GM21367 (cell line): ENCODE data around the gene MPP3.
"Not testable (repeated sequence)": the region's sequence is repeated elsewhere in the genome, so short reads cannot be mapped to it uniquely, and the experiment has no call there.

Experiments
- ATAC-seq: cut with Tn5 transposase; IDR thresholded peaks from one replicate; pipeline ENCODE4 v1.9.1; 2021; ENCODE audit not compliant: unreplicated experiment

The MPP3 gene

DNA sequence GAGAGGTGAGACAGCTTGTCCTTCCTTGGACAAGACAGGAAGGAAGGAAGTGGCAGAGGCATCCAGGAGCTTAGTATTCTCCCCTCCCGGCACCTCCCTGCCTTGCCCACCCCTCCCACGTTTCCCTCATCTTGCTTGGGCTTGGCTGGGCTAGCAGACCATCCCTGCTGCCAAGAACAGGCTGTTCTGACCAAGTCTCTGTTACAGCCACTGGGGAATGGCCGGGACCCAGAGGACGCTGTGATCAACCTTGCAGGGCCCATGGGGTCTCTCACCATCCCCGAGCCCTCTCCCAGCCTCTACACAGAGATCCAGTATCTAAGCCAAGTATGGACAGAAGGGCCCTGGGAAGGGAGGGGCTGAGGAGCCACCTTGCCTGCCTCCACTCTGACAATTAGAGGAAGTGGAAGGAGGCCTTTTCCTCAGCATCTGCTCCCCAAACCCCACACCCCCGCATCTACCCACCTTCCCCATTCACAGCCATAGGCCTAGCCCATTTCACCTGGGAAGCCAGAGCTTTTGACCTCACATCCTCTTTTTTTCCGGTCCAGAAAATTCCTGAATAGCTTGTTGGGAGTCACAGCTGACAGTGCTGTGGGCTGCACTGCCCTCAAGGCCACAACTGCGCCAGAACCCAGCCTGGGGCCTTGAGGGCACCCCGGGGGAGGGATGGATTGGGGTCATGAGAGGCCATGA is 28.1 kb upstream of the MPP3 start:
- no peak for ATAC-seq

DNA sequence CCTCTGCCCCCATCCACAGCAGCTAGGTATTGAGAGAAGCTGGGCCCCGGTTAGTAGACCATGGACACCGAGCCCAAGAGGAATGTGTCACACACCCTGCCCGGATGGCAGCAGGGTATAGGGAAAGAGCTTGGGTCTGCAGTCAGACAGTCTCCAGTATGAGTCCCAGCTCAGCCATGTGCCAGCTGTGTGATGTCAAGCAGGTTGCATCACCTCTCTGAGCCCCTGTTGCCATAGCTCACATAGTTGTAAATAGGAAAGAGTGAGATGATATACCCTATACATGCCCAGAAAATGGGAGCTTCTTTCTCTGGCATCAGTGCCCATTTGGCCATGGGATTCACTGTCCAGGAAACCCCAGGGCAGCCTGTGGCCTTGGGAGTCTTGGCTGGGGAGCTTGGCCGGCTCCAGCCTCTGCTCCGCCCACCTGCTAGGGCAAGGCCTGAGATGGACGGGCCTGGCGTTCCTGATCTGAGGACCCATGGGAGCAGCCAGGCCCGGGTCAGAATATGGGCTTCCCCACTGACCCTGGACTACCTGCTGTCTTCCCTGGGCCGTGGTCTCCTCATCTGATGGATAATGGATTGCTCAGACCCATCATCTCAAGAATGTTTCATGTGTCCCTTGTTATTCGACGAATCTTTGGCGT is 27.3 kb upstream of the MPP3 start:
- no peak for ATAC-seq

DNA sequence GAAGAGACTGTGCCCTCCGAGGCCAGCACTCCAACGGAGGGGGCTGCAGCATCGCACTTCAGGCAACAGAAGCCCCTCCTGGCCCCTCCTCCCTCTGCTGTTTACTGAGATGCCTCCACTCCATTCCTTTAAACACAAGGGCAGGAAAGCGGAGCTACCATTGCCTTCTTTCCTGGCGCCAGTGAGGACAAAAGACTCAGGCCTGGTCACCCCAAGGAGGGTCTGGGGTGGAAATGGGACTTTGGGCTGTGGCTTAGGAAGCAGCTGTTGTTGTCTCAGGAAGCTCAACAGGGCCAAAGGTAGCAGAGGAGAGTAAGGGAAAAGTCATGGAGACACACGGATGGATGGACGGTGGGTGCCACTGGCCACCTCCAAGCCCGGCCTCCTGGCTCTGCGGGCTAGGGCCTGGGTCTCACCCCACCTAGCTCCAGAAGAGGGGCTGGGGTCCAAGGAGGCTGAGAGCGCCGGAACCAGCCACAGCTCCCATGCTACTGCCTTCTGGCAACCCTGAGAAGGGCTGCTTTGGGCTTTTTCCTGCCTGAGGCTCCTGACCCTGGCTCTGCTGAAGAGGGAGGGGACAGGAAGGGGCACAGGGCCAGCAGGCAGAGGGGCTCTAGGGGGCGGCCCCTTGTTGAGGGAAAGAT is 25.1 kb upstream of the MPP3 start:
- ATAC-seq: no peak

DNA sequence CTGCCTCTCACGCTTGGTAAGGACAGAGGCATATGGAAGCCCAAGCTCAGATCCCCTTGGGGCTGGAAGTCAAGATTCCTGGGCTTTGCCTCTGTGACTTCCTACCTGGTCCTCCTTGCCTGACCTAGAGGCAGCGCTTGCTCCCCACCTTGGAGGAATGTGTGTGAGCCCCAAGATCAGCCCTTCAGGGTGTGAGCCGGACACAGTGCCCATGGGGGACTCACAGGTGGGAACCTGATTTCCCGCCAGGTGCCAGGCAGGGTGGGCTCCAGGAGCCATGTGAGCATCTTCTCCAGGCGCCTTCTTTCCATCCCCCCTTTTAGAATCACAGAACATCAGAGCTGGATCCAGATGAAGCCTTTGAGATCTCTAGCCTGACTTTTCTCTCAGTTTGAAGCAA is 24.2 kb upstream of the MPP3 start:
- ATAC-seq: no peak

DNA sequence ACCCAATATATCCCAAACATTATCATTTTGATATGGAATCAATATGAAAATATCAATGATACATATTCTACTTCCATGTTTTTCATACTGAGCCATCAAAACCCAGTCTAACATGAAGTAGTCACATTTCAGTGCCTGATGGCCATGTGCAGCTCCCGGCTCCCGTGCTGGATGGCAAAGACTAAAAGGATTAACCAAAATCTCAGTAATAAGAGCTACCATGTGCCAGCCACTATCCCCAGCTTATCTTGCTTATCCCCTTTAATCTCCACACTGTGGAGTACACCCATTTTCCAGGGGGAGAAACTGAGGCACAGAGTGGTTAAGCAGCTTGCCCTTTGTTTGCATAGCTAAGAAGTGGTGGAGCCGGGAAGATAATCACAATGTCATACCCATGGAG is 23.2 kb upstream of the MPP3 start:
- ATAC-seq: no peak

DNA sequence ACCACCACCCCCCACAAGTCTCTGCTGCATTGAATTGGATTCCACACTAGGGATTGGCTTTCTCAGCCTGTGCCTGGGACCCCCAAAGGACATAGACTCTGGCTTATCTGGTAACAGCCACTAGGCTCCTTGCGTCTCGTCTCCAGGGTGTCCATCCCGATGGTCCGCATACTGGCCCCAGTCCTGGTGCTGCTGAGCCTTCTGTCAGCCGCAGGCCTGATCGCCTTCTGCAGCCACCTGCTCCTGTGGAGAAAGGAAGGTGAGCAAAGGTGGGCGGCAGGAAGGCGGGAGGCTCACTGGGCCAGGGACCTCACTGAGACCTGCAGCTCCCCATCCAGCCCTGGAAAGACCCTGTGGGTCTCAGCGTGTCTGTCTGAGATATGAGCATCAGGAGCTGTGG is 22.1 kb upstream of the MPP3 start:
- no peak for ATAC-seq

DNA sequence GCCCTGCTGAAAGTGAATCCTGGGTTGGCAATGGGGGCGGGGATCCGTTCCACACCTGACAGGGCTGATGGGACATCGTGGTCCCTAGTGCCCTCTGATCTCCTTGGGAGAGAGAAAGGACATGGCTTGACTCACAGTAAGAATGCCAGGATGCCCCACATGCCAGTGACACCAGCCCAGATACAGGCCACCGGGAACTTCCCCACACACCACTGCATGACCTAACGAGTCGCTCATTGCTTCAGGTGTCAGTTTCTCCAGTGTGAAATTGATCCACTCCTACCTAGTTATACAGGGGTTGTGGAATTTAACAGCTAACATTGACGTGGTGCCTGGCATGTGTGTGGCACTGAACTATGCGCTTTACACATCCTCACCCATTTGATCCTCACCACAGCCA is 21.6 kb upstream of the MPP3 start:
- ATAC-seq: no peak

DNA sequence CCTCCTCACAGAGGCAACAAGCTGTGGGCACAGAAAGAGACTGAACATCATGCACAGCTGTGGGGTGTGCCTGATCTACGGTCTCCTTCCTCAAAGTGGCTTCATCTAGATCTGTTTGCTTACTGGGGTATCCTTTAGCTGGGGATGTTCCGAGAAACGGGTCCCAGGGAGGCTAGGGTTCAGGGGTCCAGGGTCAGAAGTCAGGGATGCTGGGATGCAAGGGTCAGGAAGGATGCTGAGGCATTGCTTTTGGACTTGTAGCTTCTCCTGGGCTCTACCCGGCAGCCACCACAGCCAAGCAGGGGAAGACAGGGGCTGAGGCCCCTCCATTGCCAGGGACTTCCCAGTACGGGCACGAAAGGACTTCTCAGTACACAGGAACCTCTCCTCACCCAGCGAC is 20.6 kb upstream of the MPP3 start:
- ATAC-seq: no peak

DNA sequence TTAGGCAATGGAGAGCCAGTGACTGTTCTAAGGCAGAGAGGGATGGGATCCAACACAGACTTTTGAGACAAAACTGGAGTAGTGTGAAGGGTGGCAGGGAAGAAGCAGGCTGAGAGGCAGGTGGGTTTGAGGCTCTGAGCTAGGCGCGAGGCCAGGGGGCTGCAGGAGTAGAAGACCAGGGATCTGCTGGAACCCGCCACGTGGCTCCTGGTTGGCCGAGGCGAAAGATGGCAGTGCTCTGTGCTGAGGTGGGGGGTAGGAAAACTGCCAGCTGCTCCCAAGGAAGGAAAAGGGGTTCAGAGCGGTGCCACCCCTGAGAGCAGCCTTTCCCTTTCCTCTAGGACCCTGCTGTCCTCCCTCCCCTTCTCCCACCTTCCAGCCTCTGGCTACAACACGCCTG is 19.6 kb upstream of the MPP3 start:
- ATAC-seq: no peak

DNA sequence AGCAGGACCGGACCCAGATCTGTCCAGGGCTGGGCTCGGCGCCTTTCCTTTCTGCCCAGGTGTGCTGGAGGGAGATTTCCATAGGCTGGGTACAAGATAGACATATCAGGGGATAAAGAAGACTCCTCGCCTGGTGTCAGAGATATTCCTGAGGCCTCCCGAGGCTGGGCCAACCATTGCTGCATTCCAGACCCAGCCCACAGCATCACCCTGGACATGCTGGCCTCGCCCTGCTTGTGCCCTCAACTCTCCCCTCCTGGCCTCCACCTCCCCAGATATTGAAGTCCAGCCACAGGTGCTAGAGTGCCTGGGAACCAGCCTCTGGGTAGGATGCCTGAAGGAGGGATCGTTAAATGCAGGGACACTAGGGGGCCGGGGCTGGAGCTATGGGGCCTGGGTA is 16.2 kb upstream of the MPP3 start:
- ATAC-seq: no peak

DNA sequence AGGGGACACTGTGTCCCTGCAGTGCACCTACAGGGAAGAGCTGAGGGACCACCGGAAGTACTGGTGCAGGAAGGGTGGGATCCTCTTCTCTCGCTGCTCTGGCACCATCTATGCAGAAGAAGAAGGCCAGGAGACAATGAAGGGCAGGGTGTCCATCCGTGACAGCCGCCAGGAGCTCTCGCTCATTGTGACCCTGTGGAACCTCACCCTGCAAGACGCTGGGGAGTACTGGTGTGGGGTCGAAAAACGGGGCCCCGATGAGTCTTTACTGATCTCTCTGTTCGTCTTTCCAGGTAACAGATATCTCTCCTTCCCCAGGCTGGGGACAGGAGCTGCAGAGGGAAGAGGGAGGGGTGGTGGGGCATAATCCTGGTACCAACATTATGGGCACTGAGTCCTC is 15.7 kb upstream of the MPP3 start:
- ATAC-seq: no peak

DNA sequence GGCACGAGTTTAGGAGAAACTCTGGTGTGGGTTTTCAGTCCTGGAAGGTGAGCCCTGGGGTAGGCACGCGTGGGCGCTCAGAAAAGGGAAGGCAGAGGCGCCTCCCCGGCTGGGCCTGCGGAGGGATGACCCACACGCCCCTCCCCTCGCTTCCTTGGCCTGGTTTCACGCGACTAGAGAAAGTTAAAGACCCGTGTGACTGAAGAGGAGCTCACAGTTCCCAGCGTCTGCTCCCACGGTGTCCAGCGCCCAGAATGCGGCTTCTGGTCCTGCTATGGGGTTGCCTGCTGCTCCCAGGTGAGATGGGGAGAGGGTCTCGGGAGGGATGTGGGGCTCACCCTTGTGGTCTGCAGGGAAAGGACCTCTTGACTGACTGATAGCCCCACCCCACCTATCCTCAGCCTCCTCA is 14.0 kb upstream of the MPP3 start, which contains the start of gene CD300LG:
Gene CD300LG, plus strand, starts transcription at position 214 of the 409 bp plus-strand sequence. Its CDS starts 41 bp downstream, at position 255.
- ATAC-seq: no peak

DNA sequence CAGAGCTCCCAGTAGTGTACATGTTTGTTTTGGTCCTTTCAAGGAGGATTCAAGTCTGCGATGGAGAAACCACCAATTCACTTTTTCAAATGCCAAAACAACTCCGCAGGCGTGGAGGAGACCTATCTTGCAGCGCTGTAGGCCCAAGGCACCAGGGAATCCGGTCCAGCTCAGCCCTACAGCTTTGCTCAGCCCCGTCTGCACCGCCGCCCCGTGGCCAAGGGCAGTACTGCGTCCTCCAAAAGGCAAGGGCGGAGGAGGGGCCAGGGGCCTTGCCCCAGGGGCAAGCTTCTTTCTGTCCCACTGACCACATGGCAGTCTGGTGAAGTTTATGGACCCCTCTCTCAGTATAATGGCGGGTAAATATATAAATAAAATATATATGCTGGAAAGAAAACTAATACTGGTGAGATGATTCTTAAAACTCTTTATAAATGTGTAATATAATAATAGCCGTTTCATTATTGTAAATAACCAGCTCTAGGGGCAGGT is 13.3 kb upstream of the MPP3 start:
- ATAC-seq: no peak

DNA sequence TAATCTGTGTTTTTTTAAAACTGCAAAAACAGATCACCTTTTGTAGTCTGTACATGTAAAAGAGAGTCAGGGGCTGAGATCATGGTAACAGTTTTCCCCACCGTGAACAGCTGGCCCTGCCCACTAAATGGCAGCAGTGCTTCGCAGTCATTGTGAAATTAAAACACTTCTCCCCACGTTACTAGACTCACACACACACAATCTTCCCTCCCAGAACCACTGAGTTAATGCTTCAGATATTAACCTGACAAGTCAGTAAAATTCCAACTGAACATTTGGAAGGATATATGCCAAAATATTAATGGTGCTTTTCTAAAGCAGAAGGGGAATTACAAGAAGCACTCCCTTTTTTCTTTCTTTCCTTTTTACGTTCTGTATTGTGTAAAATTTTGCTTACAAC is 12.8 kb upstream of the MPP3 start:
- ATAC-seq: no peak

DNA sequence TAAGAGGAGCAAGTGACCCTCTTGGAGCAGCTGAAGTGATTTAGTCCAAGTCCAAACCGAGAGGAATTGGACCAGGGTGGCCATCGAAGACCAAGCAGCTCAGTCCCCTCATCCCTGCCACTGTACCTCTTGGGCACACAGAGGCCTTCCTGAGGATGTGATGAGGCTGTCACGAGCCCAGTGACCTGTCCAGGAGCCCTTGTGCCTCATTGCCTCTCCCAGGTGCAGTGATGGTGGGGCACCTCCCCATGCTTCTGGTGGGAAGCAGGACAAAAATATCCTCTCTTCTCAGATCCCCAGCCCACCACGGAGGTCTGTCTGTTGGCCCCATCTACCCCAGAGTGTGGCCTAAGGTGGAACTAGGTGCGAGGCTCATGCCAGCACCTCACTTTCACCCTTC is 11.3 kb upstream of the MPP3 start:
- ATAC-seq: no peak

DNA sequence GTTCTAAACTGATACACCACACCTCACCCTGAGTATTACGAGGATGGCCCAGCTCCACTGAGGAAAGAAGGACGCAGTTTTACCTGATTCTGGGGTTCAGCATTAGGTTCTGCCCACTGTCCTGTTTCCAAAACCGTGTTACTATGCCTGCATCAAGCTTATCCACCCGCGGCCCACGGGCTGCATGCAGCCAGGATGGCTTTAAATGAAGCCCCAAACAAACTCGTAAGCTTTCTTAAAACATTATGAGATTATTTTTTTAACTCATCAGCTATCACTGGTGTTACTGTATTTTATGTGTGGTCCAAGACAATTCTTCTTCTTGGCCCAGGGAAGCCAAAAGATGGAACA is 10.0 kb upstream of the MPP3 start:
- ATAC-seq: no peak

DNA sequence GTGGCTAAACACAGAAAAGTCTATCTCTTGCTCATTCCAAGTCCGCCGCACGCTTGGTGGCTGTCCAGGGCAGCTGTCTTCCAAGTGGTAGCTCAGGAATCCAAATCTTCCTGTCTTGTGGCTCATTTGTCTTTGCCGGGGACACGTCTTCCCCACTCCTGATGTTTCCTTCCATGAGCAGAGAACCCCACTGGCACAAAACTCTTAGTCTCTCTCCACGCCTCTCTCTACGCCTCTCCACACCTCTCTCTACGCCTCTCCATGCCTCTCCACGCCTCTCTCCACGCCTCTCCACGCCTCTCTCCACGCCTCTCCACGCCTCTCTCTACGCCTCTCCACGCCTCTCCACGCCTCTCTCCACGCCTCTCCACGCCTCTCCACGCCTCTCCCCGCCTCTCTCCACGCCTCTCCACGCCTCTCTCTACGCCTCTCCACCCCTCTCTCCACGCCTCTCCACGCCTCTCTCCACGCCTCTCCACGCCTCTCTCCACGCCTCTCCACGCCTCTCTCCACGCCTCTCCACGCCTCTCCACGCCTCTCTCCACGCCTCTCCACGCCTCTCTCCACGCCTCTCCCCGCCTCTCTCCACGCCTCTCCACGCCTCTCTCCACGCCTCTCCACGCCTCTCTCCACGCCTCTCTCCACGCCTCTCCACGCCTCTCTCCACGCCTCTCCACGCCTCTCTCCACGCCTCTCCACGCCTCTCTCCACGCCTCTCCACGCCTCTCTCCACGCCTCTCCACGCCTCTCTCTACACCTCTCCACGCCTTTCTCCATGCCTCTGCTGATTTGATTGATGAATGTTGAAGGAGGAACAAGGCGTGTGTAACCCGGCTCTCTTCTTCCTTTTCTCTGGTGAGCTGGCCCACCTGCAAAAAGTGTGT is 9.4 kb upstream of the MPP3 start:
- ATAC-seq: not testable (repeated sequence)

DNA sequence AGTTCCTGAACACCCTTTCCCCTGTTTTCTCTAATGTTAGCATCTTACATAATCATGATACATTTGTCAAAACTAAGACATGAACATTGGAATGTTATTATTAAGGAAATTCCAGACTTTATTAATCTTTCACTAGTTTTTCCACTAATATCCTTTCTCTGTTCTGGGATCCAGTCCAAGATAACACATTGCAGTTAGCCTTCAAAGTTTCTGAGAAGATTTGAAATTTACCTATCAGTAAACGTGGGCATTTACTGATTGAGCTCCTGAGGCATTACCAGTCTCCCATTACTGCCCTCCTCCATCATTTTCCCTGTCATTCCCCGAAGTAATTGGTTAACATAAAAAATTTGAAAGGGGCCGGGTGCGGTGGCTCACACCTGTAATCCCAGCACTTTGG is 8.3 kb upstream of the MPP3 start:
- no peak for ATAC-seq

DNA sequence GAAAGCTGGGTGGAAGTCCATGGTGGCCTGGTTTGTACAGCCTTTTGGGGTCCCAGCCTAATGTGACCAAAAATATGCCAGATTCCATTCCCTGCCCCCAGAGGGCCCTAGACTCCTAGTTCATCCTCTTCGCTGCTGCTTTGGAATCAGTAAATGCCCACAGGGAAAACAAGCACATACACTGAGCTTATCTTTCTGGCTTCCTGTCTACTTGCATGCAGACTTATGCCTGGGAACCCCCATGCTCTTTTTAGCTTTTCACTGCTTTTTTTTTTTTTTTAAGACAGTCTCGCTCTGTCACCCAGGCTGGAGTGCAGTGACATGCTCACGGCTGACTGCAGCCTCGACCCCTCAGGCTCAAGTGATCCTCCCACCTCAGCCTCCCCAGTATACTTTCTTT is 7.9 kb upstream of the MPP3 start:
- no peak for ATAC-seq

DNA sequence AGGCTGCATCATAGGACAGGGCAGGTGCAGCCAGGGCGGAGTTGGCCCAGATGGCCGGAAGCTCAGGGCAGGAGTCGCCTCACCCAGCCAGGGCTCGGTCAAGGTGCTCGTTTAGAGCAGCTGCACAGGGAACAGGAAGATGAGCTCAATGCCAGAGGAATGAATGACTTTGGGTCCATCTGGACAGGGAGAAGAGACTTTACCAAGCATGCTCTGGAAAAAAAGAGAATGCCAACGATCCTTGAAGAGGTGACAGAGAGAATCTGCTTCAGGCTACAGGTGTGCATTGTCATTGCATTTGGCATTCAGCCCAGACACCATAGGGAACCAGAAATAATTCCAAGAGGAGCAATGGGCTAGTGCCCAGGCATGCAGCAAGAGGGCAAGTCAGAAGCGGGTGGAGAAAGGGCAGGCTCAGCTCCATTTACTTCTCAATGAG is 6.7 kb upstream of the MPP3 start:
- ATAC-seq: no peak

DNA sequence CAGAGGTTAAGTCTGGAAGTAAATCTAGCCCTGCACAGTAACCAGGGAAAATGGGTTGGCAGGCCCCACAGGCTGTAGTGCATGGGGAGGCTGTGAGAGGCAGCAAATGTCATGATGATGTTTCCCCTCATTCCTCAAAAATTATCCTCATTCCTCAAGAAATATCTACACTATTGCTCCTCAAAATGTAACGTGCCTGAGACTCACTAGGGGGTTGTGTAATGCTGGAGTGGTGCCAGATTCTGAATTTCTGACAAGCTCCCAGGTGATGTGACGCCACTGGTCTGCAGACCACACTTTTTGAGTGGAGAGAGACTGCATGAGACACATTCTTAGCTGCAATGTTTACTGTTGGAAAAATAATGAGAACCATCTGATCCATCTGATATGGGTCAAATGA is 1.2 kb upstream of the MPP3 start:
- no peak for ATAC-seq
